ENCODE results near the gene BST1.

DNA sequence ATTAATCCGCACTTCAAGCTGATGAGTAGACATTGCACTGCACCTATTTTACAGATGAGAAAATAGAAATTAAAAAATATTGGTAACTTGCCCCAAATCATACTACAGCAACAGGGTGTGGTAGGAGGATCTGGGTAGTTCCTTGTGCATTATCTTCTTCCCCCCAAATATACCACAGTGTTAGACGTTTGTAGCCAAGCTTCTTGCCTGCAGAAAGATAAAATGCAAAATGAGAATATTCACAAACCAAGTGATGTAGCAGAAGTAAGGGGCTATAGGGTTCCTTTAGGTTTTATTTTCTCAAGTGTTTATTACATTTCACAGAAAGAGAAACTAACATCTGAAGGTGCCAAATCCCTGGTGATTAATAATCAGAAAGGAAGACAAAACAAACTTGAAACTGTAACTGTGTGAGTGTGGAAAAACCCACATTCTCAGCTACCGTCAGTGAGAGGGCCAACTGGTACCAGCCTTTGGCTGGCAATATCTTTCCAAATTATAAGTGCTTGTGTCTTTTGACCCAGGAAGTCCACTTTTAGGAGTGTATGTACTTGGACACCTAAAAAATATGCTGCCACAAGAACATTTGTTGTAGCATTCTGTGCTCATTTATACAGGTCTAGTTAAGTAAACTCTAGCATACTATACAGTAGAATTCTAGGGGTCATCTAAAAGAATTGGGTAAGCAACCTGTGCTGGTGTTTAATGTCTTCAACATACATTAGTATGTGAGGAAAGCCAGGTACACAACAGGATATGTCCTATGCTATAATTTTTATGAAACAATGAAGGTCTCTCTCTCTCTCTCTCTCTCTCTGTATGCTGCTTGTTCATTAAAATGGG lies 68.6 kb downstream of the BST1 start:
- TF ChIP-seq, protein P1, sequence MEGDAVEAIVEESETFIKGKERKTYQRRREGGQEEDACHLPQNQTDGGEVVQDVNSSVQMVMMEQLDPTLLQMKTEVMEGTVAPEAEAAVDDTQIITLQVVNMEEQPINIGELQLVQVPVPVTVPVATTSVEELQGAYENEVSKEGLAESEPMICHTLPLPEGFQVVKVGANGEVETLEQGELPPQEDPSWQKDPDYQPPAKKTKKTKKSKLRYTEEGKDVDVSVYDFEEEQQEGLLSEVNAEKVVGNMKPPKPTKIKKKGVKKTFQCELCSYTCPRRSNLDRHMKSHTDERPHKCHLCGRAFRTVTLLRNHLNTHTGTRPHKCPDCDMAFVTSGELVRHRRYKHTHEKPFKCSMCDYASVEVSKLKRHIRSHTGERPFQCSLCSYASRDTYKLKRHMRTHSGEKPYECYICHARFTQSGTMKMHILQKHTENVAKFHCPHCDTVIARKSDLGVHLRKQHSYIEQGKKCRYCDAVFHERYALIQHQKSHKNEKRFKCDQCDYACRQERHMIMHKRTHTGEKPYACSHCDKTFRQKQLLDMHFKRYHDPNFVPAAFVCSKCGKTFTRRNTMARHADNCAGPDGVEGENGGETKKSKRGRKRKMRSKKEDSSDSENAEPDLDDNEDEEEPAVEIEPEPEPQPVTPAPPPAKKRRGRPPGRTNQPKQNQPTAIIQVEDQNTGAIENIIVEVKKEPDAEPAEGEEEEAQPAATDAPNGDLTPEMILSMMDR (IDR thresholded peaks at IDR 0.05) = no peak
- no peak for TF ChIP-seq POLR2AphosphoS5 (IDR thresholded peaks at IDR 0.05)

Measured in upper lobe of left lung (tissue), 4 donors.